ENCODE results near the gene HNRNPA3.

Gene HNRNPA3

GRCh38 chr2:177169810-177170514, 42.6 kb upstream of the HNRNPA3 start:
- no peak for DNase-seq (ENCODE audit: low read depth)
- TF ChIP-seq POLR2A (IDR thresholded peaks at IDR 0.05; ENCODE audit: extremely low read depth, insufficient read length): no peak
- H3K4me3 ChIP-seq (ENCODE audit: low read depth, low read length): no peak overlapping the region

- TF ChIP-seq MYC (IDR thresholded peaks at IDR 0.05; ENCODE audit: low read depth, low read length) (no peak), CTCF (IDR thresholded peaks at IDR 0.05; ENCODE audit: low read depth, low read length) (no peak), MAX (IDR thresholded peaks at IDR 0.05; ENCODE audit: low read depth, low read length) (no peak), POLR2A (IDR thresholded peaks at IDR 0.05; ENCODE audit: extremely low read depth, insufficient read length) (no peak)
- H3K4me3 ChIP-seq (ENCODE audit: low read depth, low read length): no peak overlapping the region
- peak; percentile 45 for DNase-seq (ENCODE audit: low read depth)
Observed at GRCh38 chr2:177171418-177171865, 41.2 kb upstream of the HNRNPA3 start.

- no peak overlapping the region for H3K4me3 ChIP-seq (ENCODE audit: low read depth, low read length)
- no peak for DNase-seq (ENCODE audit: low read depth)
- TF ChIP-seq CTCF (IDR thresholded peaks at IDR 0.05; ENCODE audit: low read depth, low read length): no peak
- no peak for TF ChIP-seq MAX (IDR thresholded peaks at IDR 0.05; ENCODE audit: low read depth, low read length)
- no peak for TF ChIP-seq POLR2A (IDR thresholded peaks at IDR 0.05; ENCODE audit: extremely low read depth, insufficient read length)
- no peak for TF ChIP-seq MYC (IDR thresholded peaks at IDR 0.05; ENCODE audit: low read depth, low read length)
Observed at GRCh38 chr2:177172034-177172880, 40.3 kb upstream of the HNRNPA3 start.

- TF ChIP-seq MAX (IDR thresholded peaks at IDR 0.05; ENCODE audit: low read depth, low read length) (no peak), MYC (IDR thresholded peaks at IDR 0.05; ENCODE audit: low read depth, low read length) (no peak), POLR2A (IDR thresholded peaks at IDR 0.05; ENCODE audit: extremely low read depth, insufficient read length) (no peak), CTCF (IDR thresholded peaks at IDR 0.05; ENCODE audit: low read depth, low read length) (no peak)
- H3K4me3 ChIP-seq (ENCODE audit: low read depth, low read length): no peak overlapping the region
- DNase-seq (ENCODE audit: low read depth): no peak
Observed at GRCh38 chr2:177174486-177174885, 38.1 kb upstream of the HNRNPA3 start.

GRCh38 chr2:177175917-177176668, 36.5 kb upstream of the HNRNPA3 start:
- H3K4me3 ChIP-seq (ENCODE audit: low read depth, low read length): no peak overlapping the region
- no peak for DNase-seq (ENCODE audit: low read depth)
- no peak for TF ChIP-seq CTCF (IDR thresholded peaks at IDR 0.05; ENCODE audit: low read depth, low read length)
- TF ChIP-seq MYC (IDR thresholded peaks at IDR 0.05; ENCODE audit: low read depth, low read length): no peak
- TF ChIP-seq POLR2A (IDR thresholded peaks at IDR 0.05; ENCODE audit: extremely low read depth, insufficient read length): no peak
- no peak for TF ChIP-seq MAX (IDR thresholded peaks at IDR 0.05; ENCODE audit: low read depth, low read length)

All from NB4 (cell line).